GM18511 (cell line): ENCODE measurements around the gene RPA1.
"Not testable (repeated sequence)": the region's sequence is repeated elsewhere in the genome, so short reads cannot be mapped to it uniquely, and the experiment has no call there.

Experiments used
- ATAC-seq: cut with Tn5 transposase; IDR thresholded peaks from one replicate; pipeline ENCODE4 v1.9.1; 2021; ENCODE audit warnings: mild to moderate bottlenecking, moderate library complexity; ENCODE audit not compliant: unreplicated experiment

Gene RPA1

DNA sequence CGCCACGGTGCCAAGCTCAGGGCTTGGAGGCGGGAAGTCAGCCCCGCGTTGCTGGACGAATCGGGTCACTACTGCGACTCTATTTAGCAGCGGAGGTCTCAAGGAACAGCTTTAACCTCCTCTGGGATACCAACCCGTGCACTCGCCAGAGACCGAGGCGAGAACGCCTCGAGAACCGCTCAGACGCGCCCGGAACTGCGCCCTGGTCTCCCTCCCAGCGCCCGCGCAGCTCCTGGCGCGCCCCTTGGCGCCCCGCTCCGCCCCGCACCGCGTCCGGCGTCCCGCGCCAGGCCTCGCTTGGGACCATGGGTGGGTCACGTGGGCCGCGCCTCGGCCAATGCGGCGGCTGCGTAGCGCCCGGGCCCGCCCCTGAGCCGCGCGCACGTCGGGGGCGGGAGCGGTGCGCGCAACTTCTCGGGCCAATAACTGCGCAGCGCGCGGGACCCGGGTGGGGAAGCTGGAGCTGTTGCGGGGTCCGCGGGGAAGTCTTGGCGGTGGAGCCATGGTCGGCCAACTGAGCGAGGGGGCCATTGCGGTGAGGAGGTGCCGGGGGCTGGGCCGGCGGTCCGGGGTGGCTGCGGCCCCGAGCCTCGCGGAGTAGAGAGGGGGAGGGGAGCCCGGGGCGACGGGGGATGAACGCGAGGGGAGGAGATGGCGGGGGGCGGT lies at the start of gene RPA1, which contains the start of gene SMYD4:
TSS of gene RPA1 (plus strand) at position 414 of the 666 bp plus-strand sequence. CDS start at position 503, 89 bp downstream.
TSS of gene SMYD4 (minus strand) at position 311 of the 666 bp plus-strand sequence. CDS start 1,908 bp downstream, outside the sequence.
- ATAC-seq, result peak; percentile 82

DNA sequence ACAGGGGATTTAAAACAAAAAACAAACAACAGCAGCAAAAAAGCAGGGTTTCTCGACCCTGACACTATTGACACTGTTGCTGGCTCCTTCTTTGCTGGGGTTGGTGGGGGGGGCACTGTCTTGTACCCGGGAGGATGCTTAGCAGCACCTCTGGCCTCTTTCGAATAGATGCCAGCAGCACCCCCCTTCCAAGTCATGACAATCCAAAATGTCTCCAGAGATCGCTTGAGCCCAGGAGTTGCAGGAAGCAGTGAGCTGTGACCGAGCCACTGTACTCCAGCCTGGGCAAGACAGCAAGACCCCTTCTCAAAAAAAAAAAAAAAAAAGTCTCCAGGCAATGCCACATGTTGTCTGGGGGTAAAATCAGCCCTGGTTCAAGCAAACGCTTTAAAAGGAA lies 47.6 kb upstream of the RPA1 start:
- no peak for ATAC-seq

GRCh38 chr17:1783271-1783670 lies 46.5 kb upstream of the RPA1 start:
- ATAC-seq, result no peak

DNA sequence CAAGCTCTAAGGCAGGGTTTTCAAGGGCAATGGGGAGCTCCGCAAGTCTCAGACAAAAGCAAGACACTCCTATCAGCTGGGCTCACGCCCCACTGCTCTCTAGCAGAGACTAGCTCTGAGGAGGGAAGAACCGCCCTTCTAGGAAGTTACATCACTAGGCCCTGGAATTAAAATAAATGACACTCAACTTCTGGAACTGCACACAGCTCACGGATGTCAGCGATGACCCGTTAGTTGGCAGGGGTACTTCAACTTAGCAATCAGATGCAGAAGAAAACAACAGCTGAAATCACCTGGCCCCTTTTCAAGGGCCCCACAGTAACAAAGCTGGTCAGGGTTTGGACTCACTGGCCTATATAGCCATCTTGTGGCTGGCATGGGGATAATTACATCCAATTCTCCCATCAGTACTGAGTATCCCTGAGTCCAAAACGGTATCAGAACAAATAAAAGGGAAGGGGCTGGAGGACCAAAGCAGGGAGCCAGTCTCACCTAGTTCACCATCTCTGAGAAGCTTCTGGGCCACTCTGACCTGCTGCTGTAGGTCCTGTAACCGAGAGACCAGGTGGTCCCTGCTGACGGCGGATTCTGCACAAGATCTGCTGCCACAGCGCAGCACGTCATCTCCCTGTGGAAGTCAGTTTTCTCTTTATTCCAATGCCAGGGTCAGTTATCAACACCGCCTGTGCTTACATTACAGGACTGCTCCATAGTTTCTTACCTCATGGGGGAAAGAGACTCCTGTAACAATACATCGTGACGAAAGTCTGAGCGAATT lies 45.8 kb upstream of the RPA1 start:
- no peak for ATAC-seq

DNA sequence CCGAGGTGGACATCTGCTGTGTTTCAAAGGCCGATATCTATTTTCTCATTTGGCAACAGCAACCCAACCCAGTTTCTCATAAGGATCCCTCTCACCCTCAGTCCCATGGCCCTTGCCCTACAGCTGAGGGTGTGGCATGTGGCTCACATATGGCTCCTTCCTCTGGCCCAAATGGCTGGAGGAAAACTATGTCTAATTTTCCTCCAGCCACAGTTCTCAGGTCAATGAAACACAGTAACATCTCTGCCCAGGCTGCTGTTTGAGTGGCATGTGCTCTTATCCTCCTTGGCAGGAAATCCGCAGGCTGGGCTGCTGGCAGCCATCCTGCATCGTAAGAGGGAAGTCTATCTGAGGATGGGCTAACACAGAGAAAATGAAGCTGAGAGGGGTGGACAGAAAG lies 43.9 kb upstream of the RPA1 start:
- ATAC-seq, result no peak

DNA sequence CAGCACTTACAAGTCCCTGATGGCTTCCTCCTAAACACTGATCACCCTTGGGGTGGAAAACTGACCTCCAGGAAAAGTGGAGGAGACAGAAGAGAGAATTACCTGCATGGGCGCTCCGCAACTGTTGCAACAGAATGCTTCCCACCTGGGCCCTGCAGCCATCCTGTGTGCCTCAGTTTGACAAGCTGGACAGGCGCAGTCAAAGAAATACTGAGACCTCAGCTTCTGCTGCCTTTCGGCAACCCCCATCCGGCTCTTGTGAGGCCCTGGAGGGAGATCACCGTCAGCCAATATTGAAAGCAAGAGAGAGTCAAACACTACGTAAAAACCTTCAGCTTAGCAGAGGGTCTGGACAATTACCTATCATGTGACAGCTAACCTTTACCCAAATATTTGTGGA lies 43.1 kb upstream of the RPA1 start:
- ATAC-seq, result no peak

- no peak for ATAC-seq
These were observed 42.4 kb upstream of the RPA1 start for GRCh38 chr17:1787301-1787902.

DNA sequence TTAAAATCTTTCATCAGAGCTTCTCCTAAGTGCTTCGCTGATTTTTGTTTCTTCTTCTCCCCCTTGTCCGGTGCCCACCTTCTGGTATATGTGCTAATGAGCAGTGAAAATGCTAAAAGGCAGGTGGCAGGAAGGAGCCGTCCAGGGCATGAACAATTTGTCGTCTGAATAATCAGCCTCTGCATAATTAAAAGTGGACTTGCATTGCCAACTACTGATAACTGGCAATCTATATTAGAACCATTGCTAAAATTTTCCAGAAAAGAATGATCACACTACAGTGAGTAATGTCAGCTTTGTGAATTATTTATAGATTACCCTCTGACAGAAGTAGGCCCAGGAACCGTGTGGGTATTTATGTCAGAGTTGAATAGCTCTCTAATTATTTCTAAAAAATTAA lies 39.9 kb upstream of the RPA1 start:
- no peak for ATAC-seq

GRCh38 chr17:1792495-1793446 lies 37.0 kb upstream of the RPA1 start:
- no peak for ATAC-seq

DNA sequence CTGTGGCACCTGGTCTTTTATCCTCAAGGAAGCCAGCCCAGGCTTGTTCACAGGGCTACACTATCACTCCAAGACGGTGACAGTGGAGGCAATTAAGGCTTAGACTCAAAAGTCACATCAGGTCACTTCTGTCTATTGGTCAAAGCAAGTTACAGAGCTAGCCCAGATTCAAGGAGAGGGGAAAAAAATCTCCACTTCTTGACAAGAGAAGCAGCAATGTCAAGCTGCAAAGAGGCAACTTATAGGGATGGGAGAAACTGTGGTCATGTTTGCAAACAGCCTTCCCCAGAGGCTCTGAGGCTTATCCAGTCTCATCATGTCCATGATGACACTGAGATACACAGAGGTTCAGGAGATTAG lies 36.4 kb upstream of the RPA1 start:
- no peak for ATAC-seq

DNA sequence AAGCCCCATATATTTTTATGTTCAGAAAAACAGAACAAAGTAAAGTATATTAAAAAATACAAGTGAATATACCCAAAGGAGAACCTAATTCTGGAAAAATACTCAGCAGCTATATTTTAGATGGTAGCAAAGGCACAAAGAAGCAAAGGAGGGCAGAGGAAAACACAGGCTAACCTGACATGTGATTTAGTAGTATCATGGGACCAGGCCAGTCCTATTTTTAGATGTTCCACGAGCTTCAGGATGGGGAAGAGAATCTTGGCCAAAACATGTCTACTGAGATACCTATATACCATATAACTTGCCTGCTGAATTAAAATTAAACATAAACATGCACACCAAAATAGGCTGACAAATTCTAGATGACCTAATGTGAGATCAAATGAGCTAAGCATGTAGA lies 33.0 kb upstream of the RPA1 start:
- ATAC-seq, result no peak

DNA sequence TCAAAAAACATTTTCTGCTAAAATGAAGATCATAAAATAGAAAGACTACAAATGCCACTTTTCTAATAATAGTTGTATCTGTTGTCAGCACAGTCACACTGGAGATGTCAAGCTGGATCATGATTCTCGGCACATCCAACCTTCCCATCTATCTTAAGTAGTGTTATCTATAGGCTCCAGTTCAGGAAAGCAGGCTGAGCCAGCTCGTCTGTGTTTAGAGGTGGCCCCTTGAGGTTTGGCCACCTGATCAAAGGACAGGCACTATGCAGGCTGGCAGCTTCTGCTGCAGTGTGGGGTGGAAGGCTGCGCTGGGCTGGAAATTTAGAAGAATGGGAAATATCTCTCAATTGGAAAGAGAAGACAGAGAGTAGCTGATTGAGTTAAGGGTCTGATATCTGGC lies 32.5 kb upstream of the RPA1 start:
- no peak for ATAC-seq

GRCh38 chr17:1797846-1798245 lies 32.0 kb upstream of the RPA1 start:
- ATAC-seq, result not testable (repeated sequence)

DNA sequence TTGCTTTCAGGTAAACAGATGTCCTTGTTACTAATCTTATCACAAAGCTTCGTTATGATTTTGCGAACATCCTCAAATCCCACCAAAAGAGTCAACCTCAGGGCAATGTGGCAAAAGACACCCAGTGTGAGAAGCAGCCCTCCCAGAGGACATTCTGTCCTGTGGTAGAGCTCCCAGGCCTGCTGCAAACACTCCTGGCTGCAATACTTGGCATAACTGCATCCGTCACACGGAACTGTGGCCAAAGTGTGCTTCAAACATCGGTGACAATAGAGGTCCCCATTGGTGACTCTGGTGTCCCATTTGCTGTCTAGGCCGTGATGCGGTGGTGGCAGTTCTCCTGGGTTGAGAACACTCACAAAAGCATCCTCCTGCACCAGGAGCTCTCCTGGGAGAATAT lies 29.6 kb upstream of the RPA1 start:
- no peak for ATAC-seq

- ATAC-seq, result no peak
These were observed 29.1 kb upstream of the RPA1 start for GRCh38 chr17:1800712-1801111.

GRCh38 chr17:1802429-1802828 lies 27.4 kb upstream of the RPA1 start:
- no peak for ATAC-seq

GRCh38 chr17:1803280-1803679 lies 26.5 kb upstream of the RPA1 start:
- no peak for ATAC-seq

DNA sequence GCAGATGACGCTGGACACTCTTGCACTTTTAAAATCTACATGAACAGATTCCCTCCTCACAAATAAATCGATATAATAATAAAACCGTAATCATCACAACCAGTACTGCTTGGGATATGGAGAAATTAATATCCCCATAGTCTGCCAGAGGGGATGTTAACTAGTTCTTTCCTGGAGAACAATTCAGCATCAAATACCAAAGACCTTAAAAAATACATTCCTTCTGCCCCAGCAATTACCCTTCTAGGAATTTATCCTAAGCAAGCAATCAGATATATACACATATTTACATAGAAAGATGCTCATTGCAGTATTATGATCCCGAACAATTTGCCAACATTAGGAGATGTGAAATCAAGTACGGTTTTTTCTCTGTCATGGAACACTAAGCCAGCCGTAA lies 21.9 kb upstream of the RPA1 start:
- no peak for ATAC-seq

DNA sequence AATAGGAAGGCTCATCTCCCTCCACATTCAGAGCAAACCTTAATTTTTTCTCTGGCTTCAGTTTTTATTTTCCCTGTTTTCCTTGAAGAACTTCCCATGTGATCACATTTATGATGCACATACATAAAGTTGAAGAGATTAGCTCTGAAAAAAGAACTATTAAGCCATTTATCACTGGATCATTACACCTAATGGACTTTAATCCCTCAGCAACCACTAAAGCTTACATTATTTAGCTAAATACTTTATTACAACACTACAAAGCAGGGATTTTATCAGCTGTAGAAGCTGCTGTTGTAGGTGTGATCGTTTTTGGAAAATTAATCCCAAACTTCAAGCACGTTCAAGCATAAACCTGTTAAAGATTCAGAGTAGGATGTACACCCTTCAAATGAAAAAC lies 21.2 kb upstream of the RPA1 start:
- no peak for ATAC-seq

GRCh38 chr17:1809815-1810214 lies 20.0 kb upstream of the RPA1 start:
- ATAC-seq, result not testable (repeated sequence)
